SW480 (cell line): ENCODE measurements around the gene FBXO5.
A peak's percentile ranks its signal among the peaks of the same experiment; 100 is the strongest.

Source experiments
- DNase-seq: peaks from one replicate; pipeline ENCODE4 v3.0.0-alpha.2; 2016; ENCODE audit warnings: low spot score

Gene FBXO5

GRCh38 chr6:152950240-152950639 lies 32.6 kb downstream of the FBXO5 start:
- no peak for DNase-seq

- peak; percentile 42 for DNase-seq
Measured at GRCh38 chr6:152948150-152948768, 34.6 kb downstream of the FBXO5 start.

GRCh38 chr6:152946995-152947394 lies 35.8 kb downstream of the FBXO5 start:
- DNase-seq = no peak

GRCh38 chr6:152946484-152946883 lies 36.4 kb downstream of the FBXO5 start:
- no peak for DNase-seq

GRCh38 chr6:152943260-152943897 lies 39.5 kb downstream of the FBXO5 start:
- no peak for DNase-seq

GRCh38 chr6:152942319-152942869 lies 40.4 kb downstream of the FBXO5 start:
- DNase-seq = no peak

GRCh38 chr6:152941746-152942145 lies 41.1 kb downstream of the FBXO5 start:
- DNase-seq = no peak

- no peak for DNase-seq
Measured at GRCh38 chr6:152932865-152933264, 50.0 kb downstream of the FBXO5 start.

- no peak for DNase-seq
Measured at GRCh38 chr6:152922706-152923105, 60.1 kb downstream of the FBXO5 start.
